Fibroblast of mammary gland (primary cell): ENCODE data around the gene ACTRT2.

Experiments used
- DNase-seq: peaks from one replicate; pipeline ENCODE4 v3.0.0-alpha.2; 2010; ENCODE audit warnings: low read depth
- H3K4me3 ChIP-seq: 2 replicates; pipeline ENCODE4 v1.5.1; 2011; ENCODE audit warnings: low read depth, mild to moderate bottlenecking, low read length, moderate library complexity; ENCODE audit not compliant: control insufficient read depth
- CTCF ChIP-seq: conservative IDR thresholded peaks from 2 replicates; pipeline ENCODE4 v1.5.1; 2011; ENCODE audit warnings: low read depth, low read length, inconsistent platforms; ENCODE audit not compliant: control insufficient read depth, insufficient read depth

The ACTRT2 gene

GRCh38 chr1:3071565-3072390 lies 50.5 kb downstream of the ACTRT2 start:
- H3K4me3 ChIP-seq, result no peak overlapping the region
- no peak for TF ChIP-seq CTCF
- DNase-seq, result no peak
